ENCODE data around the gene FOXN4.
A peak's percentile ranks its signal among the peaks of the same experiment; 100 is the strongest.

Gene FOXN4

DNA sequence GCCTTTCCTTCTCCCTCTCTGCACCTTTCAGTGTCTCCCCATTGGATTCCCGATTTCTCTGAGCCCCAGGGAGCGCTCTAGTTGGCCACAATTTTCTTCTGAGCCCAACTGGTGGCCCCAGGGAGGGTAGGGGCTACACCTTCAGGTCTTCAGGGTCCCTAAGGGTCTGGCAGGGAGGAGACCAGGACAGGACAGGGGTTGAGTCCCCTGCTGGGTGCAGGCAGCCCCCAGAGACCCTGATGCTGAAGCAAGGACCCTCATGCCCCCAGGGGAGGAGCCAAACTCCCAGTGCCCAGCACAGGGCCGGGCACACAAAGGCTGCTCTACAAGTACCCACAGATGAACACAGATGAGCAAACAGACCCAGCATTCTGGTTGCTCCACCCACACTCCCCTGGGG is 12.7 kb downstream of the FOXN4 start:
- no peak overlapping the region for H3K4me3 ChIP-seq (replicated peaks; ENCODE audit: low read depth, low read length)
- TF ChIP-seq, protein P1, sequence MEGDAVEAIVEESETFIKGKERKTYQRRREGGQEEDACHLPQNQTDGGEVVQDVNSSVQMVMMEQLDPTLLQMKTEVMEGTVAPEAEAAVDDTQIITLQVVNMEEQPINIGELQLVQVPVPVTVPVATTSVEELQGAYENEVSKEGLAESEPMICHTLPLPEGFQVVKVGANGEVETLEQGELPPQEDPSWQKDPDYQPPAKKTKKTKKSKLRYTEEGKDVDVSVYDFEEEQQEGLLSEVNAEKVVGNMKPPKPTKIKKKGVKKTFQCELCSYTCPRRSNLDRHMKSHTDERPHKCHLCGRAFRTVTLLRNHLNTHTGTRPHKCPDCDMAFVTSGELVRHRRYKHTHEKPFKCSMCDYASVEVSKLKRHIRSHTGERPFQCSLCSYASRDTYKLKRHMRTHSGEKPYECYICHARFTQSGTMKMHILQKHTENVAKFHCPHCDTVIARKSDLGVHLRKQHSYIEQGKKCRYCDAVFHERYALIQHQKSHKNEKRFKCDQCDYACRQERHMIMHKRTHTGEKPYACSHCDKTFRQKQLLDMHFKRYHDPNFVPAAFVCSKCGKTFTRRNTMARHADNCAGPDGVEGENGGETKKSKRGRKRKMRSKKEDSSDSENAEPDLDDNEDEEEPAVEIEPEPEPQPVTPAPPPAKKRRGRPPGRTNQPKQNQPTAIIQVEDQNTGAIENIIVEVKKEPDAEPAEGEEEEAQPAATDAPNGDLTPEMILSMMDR (IDR thresholded peaks at IDR 0.05; ENCODE audit: low read depth, low read length, missing control alignments): no peak
- DNase-seq (ENCODE audit: extremely low read depth, low read depth): no peak

DNA sequence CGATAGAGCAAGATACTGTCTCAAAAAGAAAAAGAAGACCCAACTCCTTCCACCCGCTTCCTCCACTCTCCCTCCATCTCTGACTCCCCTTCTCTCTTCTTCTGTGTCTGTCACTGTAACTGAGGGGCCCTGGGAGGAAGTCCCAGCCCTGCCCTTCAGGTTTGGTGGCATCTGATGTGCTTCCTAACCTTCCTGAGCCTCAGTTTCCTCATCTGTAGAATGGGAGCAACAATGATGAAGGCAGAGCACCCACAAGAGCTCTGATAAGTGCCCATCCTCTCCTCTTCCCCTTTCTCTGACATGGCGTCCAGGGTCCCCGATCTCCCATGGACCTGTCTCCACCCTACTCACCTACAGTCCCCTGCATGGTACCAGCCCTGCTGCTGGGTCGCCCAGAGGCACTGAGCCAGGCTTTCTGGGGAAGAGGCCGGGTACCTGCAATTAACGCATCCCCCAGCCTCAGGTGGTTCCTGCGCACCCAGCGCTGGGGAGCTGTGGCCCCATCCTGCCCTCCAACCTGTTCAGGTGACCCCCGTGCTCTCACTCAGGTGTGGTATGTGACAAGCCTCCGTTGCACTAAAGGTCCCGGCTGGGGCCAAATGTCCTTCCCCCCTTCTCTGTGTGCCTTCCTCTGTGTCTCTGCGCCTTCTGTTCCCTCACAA is 13.2 kb downstream of the FOXN4 start:
- TF ChIP-seq, protein P1 (IDR thresholded peaks at IDR 0.05; ENCODE audit: low read depth, low read length, missing control alignments): no peak
- no peak overlapping the region for H3K4me3 ChIP-seq (replicated peaks; ENCODE audit: low read depth, low read length)
- no peak for DNase-seq (ENCODE audit: extremely low read depth, low read depth)

DNA sequence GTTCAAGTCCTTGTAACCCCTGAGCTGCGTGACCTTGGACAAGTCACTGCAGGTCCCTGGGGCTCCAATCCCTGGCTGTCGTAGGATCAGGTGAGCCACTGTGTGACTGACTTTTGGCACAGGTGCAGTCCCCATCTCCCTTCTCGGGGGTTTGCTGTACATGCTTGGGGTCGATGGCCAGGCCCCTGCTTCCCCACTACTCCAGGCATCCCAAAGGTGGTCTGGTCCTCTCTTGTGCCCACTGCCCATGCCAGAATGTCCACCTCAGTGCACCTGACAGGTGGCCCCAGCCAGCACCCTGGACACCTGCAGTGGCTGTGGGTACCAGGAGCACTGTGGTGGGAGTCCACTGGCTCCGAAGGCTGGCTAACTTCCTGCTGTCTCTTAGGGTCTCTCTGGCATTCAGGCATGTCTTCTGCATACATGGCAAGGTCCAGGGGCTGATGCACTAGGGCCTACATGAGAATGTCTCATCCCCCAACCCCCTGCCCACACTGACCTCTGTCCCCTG is 14.7 kb downstream of the FOXN4 start:
- no peak overlapping the region for H3K4me3 ChIP-seq (replicated peaks; ENCODE audit: low read depth, low read length)
- TF ChIP-seq, protein P1 (IDR thresholded peaks at IDR 0.05; ENCODE audit: low read depth, low read length, missing control alignments): no peak
- no peak for DNase-seq (ENCODE audit: extremely low read depth, low read depth)

DNA sequence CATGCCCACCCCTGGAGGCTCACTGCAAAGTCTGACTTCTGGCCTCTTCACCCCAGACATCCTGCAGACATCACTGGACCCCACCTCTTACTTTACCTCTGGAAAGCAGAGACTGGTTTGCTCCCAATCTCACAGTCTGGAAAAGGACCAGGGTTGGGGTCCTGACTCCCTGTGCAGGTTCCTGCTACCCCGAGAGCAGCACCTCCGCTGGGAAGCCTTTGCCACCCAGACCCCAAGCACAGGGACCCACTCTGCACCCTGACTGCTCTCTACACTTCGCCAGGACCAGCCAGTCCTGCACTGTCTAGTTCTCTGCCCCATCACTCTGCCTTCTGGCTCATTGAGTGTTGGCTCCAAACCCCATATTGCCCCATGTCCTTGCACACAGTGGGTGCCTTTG is 16.0 kb downstream of the FOXN4 start:
- H3K4me3 ChIP-seq (replicated peaks; ENCODE audit: low read depth, low read length): no peak overlapping the region
- TF ChIP-seq, protein P1 (IDR thresholded peaks at IDR 0.05; ENCODE audit: low read depth, low read length, missing control alignments): no peak
- no peak for DNase-seq (ENCODE audit: extremely low read depth, low read depth)

DNA sequence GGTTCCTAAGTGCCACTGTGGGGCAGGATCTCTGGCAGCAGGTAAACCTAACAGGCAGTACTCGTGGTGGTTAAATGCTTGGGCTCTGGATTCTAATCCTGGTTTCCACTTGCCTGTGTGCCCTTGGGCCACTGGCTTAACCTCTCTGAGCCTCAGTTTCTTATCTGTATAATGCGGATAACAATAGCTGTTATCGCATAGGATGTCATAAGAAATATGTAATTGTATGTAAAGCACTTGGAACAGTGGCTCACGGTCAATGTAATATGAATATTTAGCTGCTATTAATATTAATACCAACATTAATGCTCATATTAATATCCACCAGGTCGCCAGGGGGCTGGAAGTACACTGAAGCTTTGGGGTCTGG is 16.8 kb downstream of the FOXN4 start:
- TF ChIP-seq, protein P1 (IDR thresholded peaks at IDR 0.05; ENCODE audit: low read depth, low read length, missing control alignments): no peak
- DNase-seq (ENCODE audit: extremely low read depth, low read depth): no peak
- H3K4me3 ChIP-seq (replicated peaks; ENCODE audit: low read depth, low read length): no peak overlapping the region

DNA sequence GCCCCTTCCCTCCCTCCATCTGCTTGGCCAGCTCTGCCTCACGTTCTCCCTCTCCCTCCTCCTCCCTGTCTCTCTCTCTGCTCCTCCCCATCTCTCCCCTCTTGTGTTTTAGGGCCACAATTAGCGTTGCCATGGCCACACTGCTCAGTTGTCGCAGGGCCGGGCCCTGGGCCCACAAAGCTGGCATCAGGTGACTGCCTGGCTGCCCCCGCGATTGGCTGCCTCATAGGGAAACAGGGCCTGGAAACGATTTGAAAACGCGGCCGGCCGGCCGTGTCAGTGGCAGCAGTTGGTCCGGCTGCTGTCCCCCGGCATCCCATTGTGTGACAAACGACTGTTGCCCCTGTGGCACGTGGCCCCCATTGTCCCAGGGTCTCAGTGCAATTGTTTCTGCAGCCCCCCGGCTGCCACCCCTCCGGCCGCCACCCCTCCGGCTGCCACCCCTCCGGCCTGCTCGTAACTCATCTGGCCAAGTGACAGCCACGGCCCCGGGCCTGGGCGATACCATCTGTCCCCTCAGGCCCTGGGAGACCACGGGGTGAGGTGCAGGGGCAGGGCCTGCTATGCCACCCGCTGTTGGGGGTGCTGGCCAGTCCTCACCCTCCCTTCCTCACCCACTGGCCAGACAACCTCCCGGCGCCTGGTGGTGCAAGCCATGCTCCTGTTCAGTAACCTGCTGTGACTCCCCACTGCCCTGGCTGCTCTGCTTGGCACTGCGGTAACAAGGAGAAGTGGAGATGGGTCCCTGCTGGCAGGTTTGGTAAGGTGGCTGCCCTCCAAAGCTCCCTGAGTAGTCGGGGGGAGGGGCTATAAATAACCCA is 17.4 kb downstream of the FOXN4 start:
- H3K4me3 ChIP-seq (replicated peaks; ENCODE audit: low read depth, low read length): no peak overlapping the region
- peak; percentile 16 for DNase-seq (ENCODE audit: extremely low read depth, low read depth)
- TF ChIP-seq, protein P1 (IDR thresholded peaks at IDR 0.05; ENCODE audit: low read depth, low read length, missing control alignments): no peak

All from HFF-Myc (cell line).